HepG2 (cell line): ENCODE measurements around the gene KCTD5. TPM values are rescaled to one million over a fixed set of nuclear protein-coding genes. Genes with fewer than 3 reads are reported as not detected.
"Not testable (repeated sequence)": the region's sequence is repeated elsewhere in the genome, so short reads cannot be mapped to it uniquely, and the experiment has no call there.

Experiments
- ATAC-seq: fragments of 200-7000 bp; cut with Tn5 transposase; 3 replicates; pipeline ENCODE4 v1.9.1; 2020; ENCODE audit warnings: mild to moderate bottlenecking, moderate library complexity
- BruUV-seq: library from RNA; stranded (reverse); fragments of 400-500 nt; replicated peaks from 2 replicates; lab custom pipeline; 2021; lab: Mats Ljungman, UMichigan
- CTCF ChIA-PET: fragments of 300-600 bp; formaldehyde crosslinking; extraction: SDS; loops from one replicate; lab custom pipeline; 2021; ENCODE audit warnings: low total read pairs, inconsistent platforms, low intra/inter-chr PET ratio; lab: Yijun Ruan, JAX
- POLR2A ChIA-PET: fragments of 350-600 bp; sonication (Branson Sonifier 250); formaldehyde crosslinking; loops from one replicate; lab custom pipeline; 2020; ENCODE audit warnings: antibody characterized with exemption, inconsistent platforms; lab: Yijun Ruan, JAX
- DNase-seq: peaks from one replicate; pipeline ENCODE4 v3.0.0-alpha.2; 2015; ENCODE audit warnings: low spot score
- FAIRE-seq: peaks from 3 replicates; lab custom pipeline; 2011; peaks lifted over from hg19 to GRCh38; lab: Jason Lieb, UNC
- H2AFZ ChIP-seq: one replicate; pipeline ENCODE4 v1.6.1; 2011; ENCODE audit warnings: low read length, inconsistent platforms
- H3K27ac ChIP-seq: fragments of 300-600 bp; 3 replicates; pipeline ENCODE4 v1.8.0; 2011; ENCODE audit warnings: mixed run types, mild to moderate bottlenecking, mixed read lengths, low read length, inconsistent platforms; ENCODE audit not compliant: insufficient read depth; ENCODE audit errors: extremely low read length
- H3K27me3 ChIP-seq, 2 experiments: fragments of 200-600 bp in 1 of 2; 2 replicates in 1 of 2; 3 replicates in 1 of 2; pipeline versions ENCODE4 v1.6.0 to v1.8.0; 2011; ENCODE audit warnings: low read length in 2 of 2, mild to moderate bottlenecking in 2 of 2, moderate library complexity in 2 of 2, inconsistent platforms in 1 of 2; ENCODE audit not compliant: insufficient read depth in 2 of 2, control insufficient read depth in 1 of 2
- H3K36me3 ChIP-seq, 2 experiments: fragments of 200-600 bp in 1 of 2; replicated peaks in 1 of 2; 2 replicates in 1 of 2; 3 replicates in 1 of 2; pipeline versions ENCODE4 v1.5.1 to v1.8.0; 2011; ENCODE audit warnings: low read length in 2 of 2, inconsistent platforms in 1 of 2; ENCODE audit not compliant: insufficient read depth in 2 of 2, control insufficient read depth in 1 of 2
- H3K4me1 ChIP-seq: 2 replicates; pipeline ENCODE4 v1.5.1; 2012; ENCODE audit warnings: low read length, inconsistent platforms; ENCODE audit not compliant: insufficient read depth
- H3K4me2 ChIP-seq: 2 replicates; pipeline ENCODE4 v1.6.0; 2011; ENCODE audit warnings: low read depth, low read length, inconsistent platforms
- H3K4me3 ChIP-seq, 3 experiments: fragments of 200-600 bp in 1 of 3; sonication (generic), shearing (Covaris generic) in 1 of 3; replicated peaks in 1 of 3; 2 replicates each; pipeline ENCODE4 v1.5.1; 2011 to 2016; ENCODE audit warnings: low read length in 3 of 3, inconsistent platforms in 2 of 3, low read depth in 2 of 3, mild to moderate bottlenecking in 2 of 3, control low read depth in 1 of 3, mixed read lengths in 1 of 3; ENCODE audit not compliant: insufficient read depth in 1 of 3
- H3K79me2 ChIP-seq: one replicate; pipeline ENCODE4 v1.6.1; 2011; ENCODE audit warnings: low read length, inconsistent platforms; ENCODE audit not compliant: insufficient read depth
- H3K9ac ChIP-seq: 2 replicates; pipeline ENCODE4 v1.6.0; 2011; ENCODE audit warnings: mild to moderate bottlenecking, low read depth, low read length, inconsistent platforms; ENCODE audit not compliant: insufficient read depth
- H3K9me3 ChIP-seq: 2 replicates; pipeline ENCODE4 v1.5.1; 2012; ENCODE audit warnings: mild to moderate bottlenecking, low read length
- H4K20me1 ChIP-seq: 2 replicates; pipeline ENCODE4 v1.6.0; 2011; ENCODE audit warnings: inconsistent platforms, mild to moderate bottlenecking, low read length, moderate library complexity; ENCODE audit not compliant: insufficient read depth
- WGBS: methylation state at CpG from one replicate; pipeline ENCODE4 v1.1.6; 2017; ENCODE audit warnings: low lambda C conversion rate; 5-methylcytosine and 5-hydroxymethylcytosine counted together
- in situ Hi-C: cut with HindIII; loops from 2 replicates; pipeline ENCODE4 v1.10.0; 2017; ENCODE audit warnings: low pct_unique_long_range_greater_than_20kb; ENCODE audit not compliant: extremely low pct_ligation_motif_present
- intact Hi-C: fragments of 100-400 bp; cut with micrococcal nuclease; formaldehyde crosslinking; loops from one replicate; pipeline ENCODE4 v1.10.0; 2022; ENCODE audit not compliant: unreplicated experiment
- polyA plus RNA-seq, 8 experiments: library from polyadenylated mRNA; depleted of rRNA in 3 of 8; stranded (reverse) in 7 of 8; unstranded in 1 of 8; fragments of >200 nt; fragmentation: Illumina TruSeq in 4 of 8; extraction: Trizol in 4 of 8; gene quantifications; 2 replicates each; pipeline versions ENCODE4 v1.2.1 to v1.2.3, GENCODE V29; 2011 to 2016; ENCODE audit warnings: low read depth in 4 of 8, missing spikeins in 1 of 8, mixed read lengths in 1 of 8; ENCODE audit not compliant: insufficient read depth in 1 of 8
- total RNA-seq, 5 experiments: library from RNA; depleted of rRNA; stranded (reverse); fragments of >200 nt; fragmentation: Illumina TruSeq; extraction: Trizol; gene quantifications; 2 replicates each; pipeline ENCODE4 v1.2.3, GENCODE V29; 2016; ENCODE audit warnings: low read depth in 1 of 5

Gene KCTD5
- total and polyA plus RNA-seq, 2 of the 13 experiments (the other 11 are each of a cell fraction or from before 2014, with no cell fraction given): 25.4 to 29.8 TPM

- intact Hi-C loops, H4K20me1 ChIP-seq, H3K9me3 ChIP-seq, H3K27me3 ChIP-seq, H3K27ac ChIP-seq, DNase-seq, H2AFZ ChIP-seq, in situ Hi-C loops, H3K36me3 ChIP-seq, H3K4me2 ChIP-seq, H3K4me3 ChIP-seq, BruUV-seq, H3K9ac ChIP-seq, CTCF ChIA-PET, POLR2A ChIA-PET: not testable (repeated sequence)
- Histone ChIP-seq H3K79me2 (peaks cover 22% of the 10 kb centered on the region), H3K4me1 (peaks cover 38% of the 10 kb centered on the region)
- peak; percentile 86 for FAIRE-seq
- ATAC-seq: peak; percentile 51
- WGBS: no CpG with 5 or more reads among the region's 14 CpGs
Observed at GRCh38 chr16:2651268-2651871, 31.0 kb upstream of the KCTD5 start.

- in situ Hi-C loops, intact Hi-C loops: not testable (repeated sequence)
Observed at GRCh38 chr16:2653915-2654314, 28.4 kb upstream of the KCTD5 start.

DNA sequence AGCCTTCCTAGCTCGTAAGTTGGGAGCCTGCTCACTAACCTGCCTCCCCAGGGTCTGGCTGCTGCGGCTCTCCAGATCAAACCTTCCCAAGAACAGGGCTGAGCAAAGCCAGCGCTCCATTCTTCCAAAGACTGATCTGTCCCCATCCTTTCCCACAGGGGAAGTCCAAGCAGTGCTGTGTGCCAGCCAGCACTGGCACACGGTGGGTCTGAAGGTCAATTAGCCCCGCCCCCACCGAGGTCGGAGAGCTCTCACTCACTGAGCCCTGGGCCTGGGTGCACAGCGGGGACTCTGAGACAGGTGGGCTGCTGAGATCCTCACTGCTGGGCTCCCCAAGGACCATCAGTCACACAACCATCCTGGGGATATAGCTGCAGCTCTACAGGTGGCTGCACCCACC is 27.4 kb upstream of the KCTD5 start:
- DNase-seq, H3K36me3 ChIP-seq, H3K4me3 ChIP-seq, H3K79me2 ChIP-seq, H3K27me3 ChIP-seq, H3K9me3 ChIP-seq, in situ Hi-C loops, CTCF ChIA-PET, H4K20me1 ChIP-seq, POLR2A ChIA-PET, H3K27ac ChIP-seq, intact Hi-C loops, H3K9ac ChIP-seq, BruUV-seq, FAIRE-seq, H3K4me2 ChIP-seq, H2AFZ ChIP-seq: not testable (repeated sequence)
- no CpG with 5 or more reads among the region's 8 CpGs for WGBS
- ATAC-seq: peak; percentile 11
- H3K4me1 ChIP-seq: peaks cover 37% of the 10 kb centered on the region

More at GRCh38 chr16:2653915-2654314, 28.4 kb upstream of the KCTD5 start:
- H3K9ac ChIP-seq, FAIRE-seq, CTCF ChIA-PET, H3K27me3 ChIP-seq, H3K9me3 ChIP-seq, H3K4me2 ChIP-seq, H3K36me3 ChIP-seq, DNase-seq, H2AFZ ChIP-seq, H4K20me1 ChIP-seq, BruUV-seq, POLR2A ChIA-PET, H3K27ac ChIP-seq, H3K4me3 ChIP-seq: not testable (repeated sequence)
- WGBS: no CpG with 5 or more reads among the region's 13 CpGs
- ATAC-seq: peak; percentile 42
- Histone ChIP-seq H3K79me2 (peaks cover 12% of the 10 kb centered on the region), H3K4me1 (peaks cover 43% of the 10 kb centered on the region)
